ENCODE results near the gene DAAM2.

The DAAM2 gene

GRCh38 chr6:39952167-39952566, 160.0 kb downstream of the DAAM2 start:
- H3K27ac Mint-ChIP-seq, result no peak overlapping the region

GRCh38 chr6:39953076-39953618, 161.0 kb downstream of the DAAM2 start:
- Mint-ChIP-seq H3K36me3 (ENCODE audit: low read depth) (no peaks in the 10 kb centered on the region), H3K4me3 (no peak overlapping the region), H3K4me1 (ENCODE audit: low read depth) (no peaks in the 10 kb centered on the region), H3K27ac (no peak overlapping the region), H3K27me3 (peaks cover 8% of the 10 kb centered on the region), H3K9me3 (peaks cover 4% of the 10 kb centered on the region)

More at GRCh38 chr6:39952167-39952566, 160.0 kb downstream of the DAAM2 start:
- no peaks in the 10 kb centered on the region for H3K36me3 Mint-ChIP-seq (ENCODE audit: low read depth)
- peaks cover 3% of the 10 kb centered on the region for H3K9me3 Mint-ChIP-seq
- peaks cover 7% of the 10 kb centered on the region for H3K27me3 Mint-ChIP-seq
- no peaks in the 10 kb centered on the region for H3K4me1 Mint-ChIP-seq (ENCODE audit: low read depth)
- H3K4me3 Mint-ChIP-seq, result no peak overlapping the region
